Measurements from ENCODE around the gene SCFD2.

Gene SCFD2

GRCh38 chr4:52990706-52991105 is 375.2 kb downstream of the SCFD2 start:
- Histone ChIP-seq H3K27ac (replicated peaks) (no peak overlapping the region), H3K4me3 (replicated peaks; ENCODE audit: insufficient read depth, low read length) (no peak overlapping the region), H3K27me3 (ENCODE audit: insufficient read depth, poor library complexity, severe bottlenecking) (no peaks in the 10 kb centered on the region)
- no peak for TF ChIP-seq SPI1 (IDR thresholded peaks at IDR 0.05; ENCODE audit: borderline replicate concordance, low read depth)
- no peak for TF ChIP-seq CTCF (IDR thresholded peaks at IDR 0.05; ENCODE audit: insufficient read depth, low read length)
- no peak for TF ChIP-seq POLR2AphosphoS5 (IDR thresholded peaks at IDR 0.05; ENCODE audit: low read depth)
- TF ChIP-seq REST (IDR thresholded peaks at IDR 0.05; ENCODE audit: insufficient replicate concordance, low read depth) = no peak
- no peak for TF ChIP-seq GABPA (IDR thresholded peaks at IDR 0.05; ENCODE audit: low read depth)
- no peak for DNase-seq (ENCODE audit: low read depth in 1 of 2, low spot score in 1 of 2)

- no peak for DNase-seq (ENCODE audit: low read depth in 1 of 2, low spot score in 1 of 2)
- TF ChIP-seq SPI1 (IDR thresholded peaks at IDR 0.05; ENCODE audit: borderline replicate concordance, low read depth) (no peak), GABPA (IDR thresholded peaks at IDR 0.05; ENCODE audit: low read depth) (no peak), POLR2AphosphoS5 (IDR thresholded peaks at IDR 0.05; ENCODE audit: low read depth) (no peak), CTCF (IDR thresholded peaks at IDR 0.05; ENCODE audit: insufficient read depth, low read length) (no peak)
- Histone ChIP-seq H3K27me3 (ENCODE audit: insufficient read depth, poor library complexity, severe bottlenecking) (no peaks in the 10 kb centered on the region), H3K4me3 (replicated peaks; ENCODE audit: insufficient read depth, low read length) (no peak overlapping the region), H3K27ac (replicated peaks) (no peak overlapping the region)
Observed at GRCh38 chr4:52989865-52990264, 376.0 kb downstream of the SCFD2 start.

GRCh38 chr4:52987392-52988056 is 378.3 kb downstream of the SCFD2 start:
- Histone ChIP-seq H3K27me3 (ENCODE audit: insufficient read depth, poor library complexity, severe bottlenecking) (no peaks in the 10 kb centered on the region), H3K4me3 (replicated peaks; ENCODE audit: insufficient read depth, low read length) (no peak overlapping the region), H3K27ac (replicated peaks) (no peak overlapping the region)
- TF ChIP-seq CTCF (IDR thresholded peaks at IDR 0.05; ENCODE audit: insufficient read depth, low read length) (no peak), POLR2AphosphoS5 (IDR thresholded peaks at IDR 0.05; ENCODE audit: low read depth) (no peak), GABPA (IDR thresholded peaks at IDR 0.05; ENCODE audit: low read depth) (no peak), REST (IDR thresholded peaks at IDR 0.05; ENCODE audit: insufficient replicate concordance, low read depth) (no peak), SPI1 (IDR thresholded peaks at IDR 0.05; ENCODE audit: borderline replicate concordance, low read depth) (no peak)
- DNase-seq (ENCODE audit: low read depth in 1 of 2, low spot score in 1 of 2) = no peak

GRCh38 chr4:52984462-52984881 is 381.4 kb downstream of the SCFD2 start:
- Histone ChIP-seq H3K27me3 (ENCODE audit: insufficient read depth, poor library complexity, severe bottlenecking) (no peaks in the 10 kb centered on the region), H3K27ac (replicated peaks) (no peak overlapping the region), H3K4me3 (replicated peaks; ENCODE audit: insufficient read depth, low read length) (no peak overlapping the region)
- DNase-seq (ENCODE audit: low read depth in 1 of 2, low spot score in 1 of 2) = no peak
- TF ChIP-seq SPI1 (IDR thresholded peaks at IDR 0.05; ENCODE audit: borderline replicate concordance, low read depth) = no peak
- TF ChIP-seq REST (IDR thresholded peaks at IDR 0.05; ENCODE audit: insufficient replicate concordance, low read depth) = no peak
- no peak for TF ChIP-seq GABPA (IDR thresholded peaks at IDR 0.05; ENCODE audit: low read depth)
- no peak for TF ChIP-seq POLR2AphosphoS5 (IDR thresholded peaks at IDR 0.05; ENCODE audit: low read depth)
- TF ChIP-seq CTCF (IDR thresholded peaks at IDR 0.05; ENCODE audit: insufficient read depth, low read length) = no peak

Data from HL-60 (cell line).